ENCODE measurements around the gene MMEL1. TPM values are rescaled to one million over a fixed set of nuclear protein-coding genes. Genes with fewer than 3 reads are reported as not detected.

Gene MMEL1
- polyA plus RNA-seq, 1 of the 3 experiments (the other 2 are of a cell fraction), result 0.16 TPM

DNA sequence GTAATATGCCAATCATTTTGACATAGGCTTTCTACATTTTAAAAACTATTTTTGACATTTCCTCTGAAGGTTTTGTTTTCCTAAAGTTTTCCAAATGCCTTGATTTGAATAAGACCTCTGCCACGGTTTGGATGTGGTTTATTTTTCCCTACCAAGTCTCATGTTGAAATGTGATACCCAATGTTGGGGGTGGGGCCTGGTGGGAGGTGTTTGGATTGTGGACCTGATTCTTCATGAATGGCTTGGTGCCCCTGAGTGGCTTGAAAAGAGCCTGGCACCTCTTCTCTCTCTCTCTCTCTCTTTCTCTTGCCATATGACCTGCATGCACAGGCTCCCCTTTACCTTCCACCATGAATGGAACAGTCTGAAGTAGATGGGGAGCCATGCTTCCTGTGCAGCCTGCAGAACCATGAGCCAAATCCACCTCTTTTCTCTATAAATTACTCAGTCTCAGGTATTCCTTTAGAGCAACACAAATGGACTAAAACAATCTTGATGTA, 14.8 kb downstream of the MMEL1 start:
- Histone ChIP-seq H3K9me3 (no peaks in the 10 kb centered on the region), H3K79me2 (ENCODE audit: insufficient read depth) (no peaks in the 10 kb centered on the region), H3K4me2 (no peak overlapping the region), H3K9ac (no peak overlapping the region), H3F3A (replicated peaks; ENCODE audit: insufficient read depth) (no peaks in the 10 kb centered on the region), H3K9me2 (no peaks in the 10 kb centered on the region), H3K36me3 (replicated peaks in 1 of 2; ENCODE audit: control insufficient read depth in 1 of 2, insufficient read depth in 2 of 2, low read length in 1 of 2) (no peaks in the 10 kb centered on the region), H3K4me1 (ENCODE audit: control insufficient read depth in 1 of 2, insufficient read depth in 2 of 2, low read depth in 1 of 2, low read length in 1 of 2) (no peaks in the 10 kb centered on the region), H3K27me3 (ENCODE audit: insufficient read depth) (no peaks in the 10 kb centered on the region; the same call in 1 of the 2 replicates), H2AFZ (ENCODE audit: low read depth) (no peak overlapping the region), H3K4me3 (ENCODE audit: low read depth in 2 of 2, low read length in 1 of 2) (no peak overlapping the region), H4K20me1 (ENCODE audit: insufficient read depth) (no peaks in the 10 kb centered on the region), H3K27ac (ENCODE audit: low read depth in 2 of 2, low read length in 1 of 2) (no peak overlapping the region)
- no peak for TF ChIP-seq TAF1 (IDR thresholded peaks at IDR 0.05; ENCODE audit: borderline replicate concordance, low read depth, low read length)
- TF ChIP-seq RFX5 (IDR thresholded peaks at IDR 0.05; ENCODE audit: low read length), result no peak
- TF ChIP-seq RAD21 (IDR thresholded peaks at IDR 0.05; ENCODE audit: low read length), result no peak
- TF ChIP-seq SMC3 (IDR thresholded peaks at IDR 0.05; ENCODE audit: low read depth, low read length), result no peak
- TF ChIP-seq, protein P1, sequence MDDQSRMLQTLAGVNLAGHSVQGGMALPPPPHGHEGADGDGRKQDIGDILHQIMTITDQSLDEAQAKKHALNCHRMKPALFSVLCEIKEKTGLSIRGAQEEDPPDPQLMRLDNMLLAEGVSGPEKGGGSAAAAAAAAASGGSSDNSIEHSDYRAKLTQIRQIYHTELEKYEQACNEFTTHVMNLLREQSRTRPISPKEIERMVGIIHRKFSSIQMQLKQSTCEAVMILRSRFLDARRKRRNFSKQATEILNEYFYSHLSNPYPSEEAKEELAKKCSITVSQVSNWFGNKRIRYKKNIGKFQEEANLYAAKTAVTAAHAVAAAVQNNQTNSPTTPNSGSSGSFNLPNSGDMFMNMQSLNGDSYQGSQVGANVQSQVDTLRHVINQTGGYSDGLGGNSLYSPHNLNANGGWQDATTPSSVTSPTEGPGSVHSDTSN (IDR thresholded peaks at IDR 0.05), result no peak
- TF ChIP-seq SIN3A (IDR thresholded peaks at IDR 0.05; ENCODE audit: borderline replicate concordance, low read depth, low read length), result no peak
- TF ChIP-seq EP300 (IDR thresholded peaks at IDR 0.05; ENCODE audit: borderline replicate concordance in 1 of 2, low read depth in 1 of 2, low read length in 1 of 2), result no peak
- no peak for TF ChIP-seq POLR2AphosphoS5 (IDR thresholded peaks at IDR 0.05; ENCODE audit: low read depth, low read length)
- TF ChIP-seq GABPA (IDR thresholded peaks at IDR 0.05; ENCODE audit: low read depth), result no peak
- no peak for TF ChIP-seq FOSL2 (IDR thresholded peaks at IDR 0.05; ENCODE audit: borderline replicate concordance, low read depth)
- no peak for TF ChIP-seq FOXM1 (IDR thresholded peaks at IDR 0.05; ENCODE audit: low read depth)
- no peak for TF ChIP-seq CHD2 (IDR thresholded peaks at IDR 0.05; ENCODE audit: low read length, partially characterized antibody)
- TF ChIP-seq NRF1 (IDR thresholded peaks at IDR 0.05; ENCODE audit: low read depth, low read length), result no peak
- no peak for TF ChIP-seq ELF1 (IDR thresholded peaks at IDR 0.05)
- TF ChIP-seq NFIC (IDR thresholded peaks at IDR 0.05; ENCODE audit: borderline replicate concordance), result no peak
- TF ChIP-seq YY1 (IDR thresholded peaks at IDR 0.05; ENCODE audit: low read depth), result no peak
- no peak for TF ChIP-seq FOXJ3 (CRISPR knock-in tag; IDR thresholded peaks at IDR 0.05)
- TF ChIP-seq GATA2 (CRISPR knock-in tag; IDR thresholded peaks at IDR 0.05), result no peak
- TF ChIP-seq EZH2phosphoT487 (IDR thresholded peaks at IDR 0.05; ENCODE audit: borderline replicate concordance, low read depth), result no peak
- no peak for TF ChIP-seq RCOR1 (IDR thresholded peaks at IDR 0.05; ENCODE audit: low read length)
- ChIA-PET CTCF (no interaction called here), POLR2A (no interaction called here)
- DNase-seq, result no peak
- WGBS (ENCODE audit: low lambda C conversion rate), result 0% methylated on average over 1 of the region's 1 CpG

DNA sequence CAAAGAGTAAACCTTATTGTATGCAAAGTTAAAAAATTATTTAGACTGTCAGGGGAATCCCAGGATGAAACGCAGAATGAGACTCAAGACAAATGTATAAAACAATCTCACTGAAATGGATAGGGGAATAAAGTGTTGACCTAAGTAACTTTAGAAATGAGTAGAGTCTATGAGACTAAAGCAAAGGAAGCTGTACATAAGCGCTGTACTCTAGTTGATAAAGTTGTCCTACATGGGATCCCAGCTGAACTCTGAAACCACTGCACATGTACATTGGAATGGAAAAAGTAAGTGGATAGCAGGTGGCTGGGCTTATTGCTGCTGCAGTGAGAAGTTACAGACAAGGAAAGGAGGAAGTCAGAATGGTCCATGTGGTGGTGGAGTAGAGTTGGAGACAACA, 18.7 kb downstream of the MMEL1 start:
- H3K4me2 ChIP-seq, result no peak overlapping the region
- ChIA-PET POLR2A (no interaction called here), CTCF (no interaction called here)
- no peaks in the 10 kb centered on the region for H3F3A ChIP-seq (replicated peaks; ENCODE audit: insufficient read depth)
- no peaks in the 10 kb centered on the region for H3K79me2 ChIP-seq (ENCODE audit: insufficient read depth)
- WGBS (ENCODE audit: low lambda C conversion rate), result 56% methylated on average over 2 of the region's 2 CpGs
- no peaks in the 10 kb centered on the region for H3K27me3 ChIP-seq (ENCODE audit: insufficient read depth)
- no peak for DNase-seq
- H3K4me1 ChIP-seq (ENCODE audit: control insufficient read depth in 1 of 2, insufficient read depth in 2 of 2, low read depth in 1 of 2, low read length in 1 of 2), result peaks cover 0 to 13% of the 10 kb centered on the region in 2 experiments; a peak in 1 of 4 replicates
- no peaks in the 10 kb centered on the region for H4K20me1 ChIP-seq (ENCODE audit: insufficient read depth)
- H2AFZ ChIP-seq (ENCODE audit: low read depth), result no peak overlapping the region
- no peaks in the 10 kb centered on the region for H3K36me3 ChIP-seq (replicated peaks in 1 of 2; ENCODE audit: control insufficient read depth in 1 of 2, insufficient read depth in 2 of 2, low read length in 1 of 2)
- H3K27ac ChIP-seq (ENCODE audit: low read depth in 2 of 2, low read length in 1 of 2), result no peak overlapping the region
- H3K9ac ChIP-seq, result no peak overlapping the region
- H3K4me3 ChIP-seq (ENCODE audit: low read depth in 2 of 2, low read length in 1 of 2), result no peak overlapping the region
- H3K9me3 ChIP-seq, result no peaks in the 10 kb centered on the region
- H3K9me2 ChIP-seq, result no peaks in the 10 kb centered on the region
- TF ChIP-seq SIN3A (IDR thresholded peaks at IDR 0.05; ENCODE audit: borderline replicate concordance, low read depth, low read length), result no peak
- no peak for TF ChIP-seq TEAD4 (IDR thresholded peaks at IDR 0.05; ENCODE audit: borderline replicate concordance, insufficient read depth)
- TF ChIP-seq GABPA (IDR thresholded peaks at IDR 0.05; ENCODE audit: low read depth), result no peak
- TF ChIP-seq, protein P2, sequence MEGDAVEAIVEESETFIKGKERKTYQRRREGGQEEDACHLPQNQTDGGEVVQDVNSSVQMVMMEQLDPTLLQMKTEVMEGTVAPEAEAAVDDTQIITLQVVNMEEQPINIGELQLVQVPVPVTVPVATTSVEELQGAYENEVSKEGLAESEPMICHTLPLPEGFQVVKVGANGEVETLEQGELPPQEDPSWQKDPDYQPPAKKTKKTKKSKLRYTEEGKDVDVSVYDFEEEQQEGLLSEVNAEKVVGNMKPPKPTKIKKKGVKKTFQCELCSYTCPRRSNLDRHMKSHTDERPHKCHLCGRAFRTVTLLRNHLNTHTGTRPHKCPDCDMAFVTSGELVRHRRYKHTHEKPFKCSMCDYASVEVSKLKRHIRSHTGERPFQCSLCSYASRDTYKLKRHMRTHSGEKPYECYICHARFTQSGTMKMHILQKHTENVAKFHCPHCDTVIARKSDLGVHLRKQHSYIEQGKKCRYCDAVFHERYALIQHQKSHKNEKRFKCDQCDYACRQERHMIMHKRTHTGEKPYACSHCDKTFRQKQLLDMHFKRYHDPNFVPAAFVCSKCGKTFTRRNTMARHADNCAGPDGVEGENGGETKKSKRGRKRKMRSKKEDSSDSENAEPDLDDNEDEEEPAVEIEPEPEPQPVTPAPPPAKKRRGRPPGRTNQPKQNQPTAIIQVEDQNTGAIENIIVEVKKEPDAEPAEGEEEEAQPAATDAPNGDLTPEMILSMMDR (IDR thresholded peaks at IDR 0.05), result no peak
- TF ChIP-seq, protein P3, sequence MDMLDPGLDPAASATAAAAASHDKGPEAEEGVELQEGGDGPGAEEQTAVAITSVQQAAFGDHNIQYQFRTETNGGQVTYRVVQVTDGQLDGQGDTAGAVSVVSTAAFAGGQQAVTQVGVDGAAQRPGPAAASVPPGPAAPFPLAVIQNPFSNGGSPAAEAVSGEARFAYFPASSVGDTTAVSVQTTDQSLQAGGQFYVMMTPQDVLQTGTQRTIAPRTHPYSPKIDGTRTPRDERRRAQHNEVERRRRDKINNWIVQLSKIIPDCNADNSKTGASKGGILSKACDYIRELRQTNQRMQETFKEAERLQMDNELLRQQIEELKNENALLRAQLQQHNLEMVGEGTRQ (IDR thresholded peaks at IDR 0.05; ENCODE audit: borderline replicate concordance, low read depth, low read length), result no peak
- no peak for TF ChIP-seq TCF12 (IDR thresholded peaks at IDR 0.05)
- no peak for TF ChIP-seq TAF1 (IDR thresholded peaks at IDR 0.05; ENCODE audit: borderline replicate concordance, low read depth, low read length)
- TF ChIP-seq, protein P1 (IDR thresholded peaks at IDR 0.05), result no peak
- TF ChIP-seq, protein P4, sequence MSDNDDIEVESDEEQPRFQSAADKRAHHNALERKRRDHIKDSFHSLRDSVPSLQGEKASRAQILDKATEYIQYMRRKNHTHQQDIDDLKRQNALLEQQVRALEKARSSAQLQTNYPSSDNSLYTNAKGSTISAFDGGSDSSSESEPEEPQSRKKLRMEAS (IDR thresholded peaks at IDR 0.05; ENCODE audit: low read depth), result no peak
